SU-DHL-6 (cell line): ENCODE measurements around the gene TMEM81.
A peak's percentile ranks its signal among the peaks of the same experiment; 100 is the strongest.

Experiments used
- H2AFZ ChIP-seq: fragments of 200-600 bp; sonication (generic); 2 replicates; pipeline ENCODE4 v1.6.1; 2014; ENCODE audit warnings: low read depth, mild to moderate bottlenecking, moderate library complexity, mixed read lengths, antibody characterized with exemption, low read length; ENCODE audit not compliant: severe bottlenecking
- H3F3A ChIP-seq: fragments of 200-600 bp; shearing (Covaris generic); 2 replicates; pipeline ENCODE4 v1.6.0; 2016; ENCODE audit warnings: antibody characterized with exemption, mild to moderate bottlenecking; ENCODE audit not compliant: insufficient read depth
- H3K27ac ChIP-seq: fragments of 200-600 bp; sonication (generic); 2 replicates; pipeline ENCODE4 v1.5.1; 2016; ENCODE audit warnings: low read depth, mild to moderate bottlenecking, low read length, moderate library complexity, mixed read lengths
- H3K27me3 ChIP-seq: fragments of 200-600 bp; sonication (generic), shearing (Covaris generic); 2 replicates; pipeline ENCODE4 v1.6.0; 2014; ENCODE audit warnings: mild to moderate bottlenecking, low read length
- H3K36me3 ChIP-seq: fragments of 200-600 bp; sonication (generic); 2 replicates; pipeline ENCODE4 v1.6.1; 2014; ENCODE audit warnings: mild to moderate bottlenecking, low read length, mixed read lengths
- H3K4me2 ChIP-seq: fragments of 300-600, 200-600 bp; shearing (Covaris generic), sonication (generic); 2 replicates; pipeline ENCODE4 v1.6.0; 2014; ENCODE audit warnings: low read length, low read depth, mild to moderate bottlenecking; ENCODE audit not compliant: poor library complexity, severe bottlenecking
- H3K4me3 ChIP-seq: fragments of 200-600 bp; sonication (generic); 2 replicates; pipeline ENCODE4 v1.5.1; 2014; ENCODE audit warnings: antibody characterized with exemption, low read length, mild to moderate bottlenecking, mixed read lengths; ENCODE audit not compliant: insufficient read depth, poor library complexity, severe bottlenecking
- H3K79me2 ChIP-seq: fragments of 200-600 bp; sonication (generic); 2 replicates; pipeline ENCODE4 v1.6.1; 2014; ENCODE audit warnings: mild to moderate bottlenecking, low read length, moderate library complexity; ENCODE audit not compliant: insufficient read depth
- H3K9ac ChIP-seq: fragments of 200-600 bp; sonication (generic); 2 replicates; pipeline ENCODE4 v1.7.0; 2014; ENCODE audit warnings: mild to moderate bottlenecking, low read length
- H3K9me2 ChIP-seq: fragments of 200-600 bp; sonication (generic); replicated peaks from 2 replicates; pipeline ENCODE4 v1.6.1; 2014; ENCODE audit warnings: low read length; ENCODE audit not compliant: insufficient read depth
- H3K9me3 ChIP-seq: fragments of 200-600 bp; sonication (generic); 2 replicates; pipeline ENCODE4 v1.6.1; 2014; ENCODE audit warnings: low read length, mixed read lengths; ENCODE audit not compliant: insufficient read depth
- H4K20me1 ChIP-seq: fragments of 200-600 bp; sonication (generic); 2 replicates; pipeline ENCODE4 v1.6.1; 2014; ENCODE audit warnings: low read depth, mild to moderate bottlenecking, antibody characterized with exemption, low read length, moderate library complexity, mixed read lengths
- EZH2phosphoT487 ChIP-seq: fragments of 200-600 bp; sonication (generic), shearing (Covaris generic); conservative IDR thresholded peaks from 2 replicates; pipeline ENCODE4 v1.6.1; 2018; ENCODE audit warnings: mild to moderate bottlenecking, antibody characterized with exemption, low read length, moderate library complexity, mixed read lengths
- TF ChIP-seq, protein P1 (sequence below): fragments of 200-600 bp; sonication (generic); IDR thresholded peaks from one replicate; pipeline ENCODE4 v1.5.1; 2017; ENCODE audit warnings: antibody characterized with exemption, mild to moderate bottlenecking, low read length, moderate library complexity; ENCODE audit not compliant: insufficient read depth, poor library complexity, severe bottlenecking

The TMEM81 gene

DNA sequence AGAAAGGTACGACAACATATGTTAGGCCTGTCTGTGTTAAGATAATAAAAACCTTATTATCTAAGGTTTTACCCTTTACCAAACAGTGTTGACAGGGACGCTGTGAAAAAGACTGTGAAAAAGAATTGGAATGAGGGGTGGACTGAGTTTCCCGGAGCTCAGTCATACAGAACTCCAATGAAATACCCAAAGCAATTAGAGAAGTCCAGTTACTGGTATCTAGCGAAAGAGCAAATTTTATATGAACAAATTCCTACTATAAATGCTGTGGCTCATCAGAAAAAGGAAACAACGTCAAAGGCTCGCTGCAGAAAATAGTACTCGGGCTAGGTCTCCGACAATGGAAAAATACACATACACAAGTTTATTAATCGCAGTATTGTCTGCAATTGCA lies 38.2 kb upstream of the TMEM81 start:
- no peaks in the 10 kb centered on the region for H3K9me2 ChIP-seq
- peak overlapping the region; percentile 44 for H3K27ac ChIP-seq
- H3K4me3 ChIP-seq: peak overlapping the region; percentile 62
- H3K27me3 ChIP-seq: no peaks in the 10 kb centered on the region
- peaks cover 41% of the 10 kb centered on the region for H3K79me2 ChIP-seq
- H4K20me1 ChIP-seq: no peaks in the 10 kb centered on the region
- peak overlapping the region; percentile 80 for H3K4me2 ChIP-seq
- H3K9ac ChIP-seq: peak overlapping the region; percentile 84
- no peaks in the 10 kb centered on the region for H3K36me3 ChIP-seq
- peak overlapping the region; percentile 95 for H2AFZ ChIP-seq
- TF ChIP-seq EZH2phosphoT487: no peak
- TF ChIP-seq, protein P1, sequence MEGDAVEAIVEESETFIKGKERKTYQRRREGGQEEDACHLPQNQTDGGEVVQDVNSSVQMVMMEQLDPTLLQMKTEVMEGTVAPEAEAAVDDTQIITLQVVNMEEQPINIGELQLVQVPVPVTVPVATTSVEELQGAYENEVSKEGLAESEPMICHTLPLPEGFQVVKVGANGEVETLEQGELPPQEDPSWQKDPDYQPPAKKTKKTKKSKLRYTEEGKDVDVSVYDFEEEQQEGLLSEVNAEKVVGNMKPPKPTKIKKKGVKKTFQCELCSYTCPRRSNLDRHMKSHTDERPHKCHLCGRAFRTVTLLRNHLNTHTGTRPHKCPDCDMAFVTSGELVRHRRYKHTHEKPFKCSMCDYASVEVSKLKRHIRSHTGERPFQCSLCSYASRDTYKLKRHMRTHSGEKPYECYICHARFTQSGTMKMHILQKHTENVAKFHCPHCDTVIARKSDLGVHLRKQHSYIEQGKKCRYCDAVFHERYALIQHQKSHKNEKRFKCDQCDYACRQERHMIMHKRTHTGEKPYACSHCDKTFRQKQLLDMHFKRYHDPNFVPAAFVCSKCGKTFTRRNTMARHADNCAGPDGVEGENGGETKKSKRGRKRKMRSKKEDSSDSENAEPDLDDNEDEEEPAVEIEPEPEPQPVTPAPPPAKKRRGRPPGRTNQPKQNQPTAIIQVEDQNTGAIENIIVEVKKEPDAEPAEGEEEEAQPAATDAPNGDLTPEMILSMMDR: no peak
- no peaks in the 10 kb centered on the region for H3K9me3 ChIP-seq
- H3F3A ChIP-seq: 0 out of 2 replicates have a peak, but pooled peaks cover 7% of the 10 kb centered on the region

GRCh38 chr1:205121660-205122488 lies 37.6 kb upstream of the TMEM81 start, which contains the start of gene RBBP5:
Gene RBBP5, minus strand, starts transcription at chr1:205121978. Its CDS starts 105 bp downstream, at chr1:205121873.
- no peaks in the 10 kb centered on the region for H3K9me3 ChIP-seq
- 0 out of 2 replicates have a peak, but pooled peaks cover 7% of the 10 kb centered on the region for H3F3A ChIP-seq
- H3K4me3 ChIP-seq: peak within 1 kb of the TSS; percentile 97
- peak within 1 kb of the TSS; percentile 83 for H3K27ac ChIP-seq
- H3K9ac ChIP-seq: peak within 1 kb of the TSS; percentile 84
- H3K27me3 ChIP-seq: no peaks in the 10 kb centered on the region
- no peaks in the 10 kb centered on the region for H4K20me1 ChIP-seq
- no peaks in the 10 kb centered on the region for H3K9me2 ChIP-seq
- TF ChIP-seq EZH2phosphoT487: no peak
- TF ChIP-seq, protein P1: peak; percentile 79
- H2AFZ ChIP-seq: peak within 1 kb of the TSS; percentile 95
- H3K36me3 ChIP-seq: no peaks in the 10 kb centered on the region
- peaks cover 42% of the 10 kb centered on the region for H3K79me2 ChIP-seq
- peak within 1 kb of the TSS; percentile 80 for H3K4me2 ChIP-seq

- Histone ChIP-seq H3K36me3 (peaks cover 17% of the 10 kb centered on the region; the same call in 1 of the 2 replicates), H3K4me2 (no peak overlapping the region)
Measured at GRCh38 chr1:205118752-205119151, 34.5 kb upstream of the TMEM81 start.

More at GRCh38 chr1:205118752-205119151, 34.5 kb upstream of the TMEM81 start:
- no peak overlapping the region for H3K4me3 ChIP-seq
- H3K9me3 ChIP-seq: no peaks in the 10 kb centered on the region
- peaks cover 55% of the 10 kb centered on the region for H3K79me2 ChIP-seq
- H3F3A ChIP-seq: no peaks in the 10 kb centered on the region
- H3K27me3 ChIP-seq: no peaks in the 10 kb centered on the region
- H2AFZ ChIP-seq: no peak overlapping the region
- no peaks in the 10 kb centered on the region for H4K20me1 ChIP-seq
- no peak overlapping the region for H3K9ac ChIP-seq
- no peak overlapping the region for H3K27ac ChIP-seq
- no peaks in the 10 kb centered on the region for H3K9me2 ChIP-seq
- TF ChIP-seq EZH2phosphoT487: no peak
- TF ChIP-seq, protein P1: no peak
